Measurements from ENCODE around the gene ZBTB18.

ZBTB18 gene

DNA sequence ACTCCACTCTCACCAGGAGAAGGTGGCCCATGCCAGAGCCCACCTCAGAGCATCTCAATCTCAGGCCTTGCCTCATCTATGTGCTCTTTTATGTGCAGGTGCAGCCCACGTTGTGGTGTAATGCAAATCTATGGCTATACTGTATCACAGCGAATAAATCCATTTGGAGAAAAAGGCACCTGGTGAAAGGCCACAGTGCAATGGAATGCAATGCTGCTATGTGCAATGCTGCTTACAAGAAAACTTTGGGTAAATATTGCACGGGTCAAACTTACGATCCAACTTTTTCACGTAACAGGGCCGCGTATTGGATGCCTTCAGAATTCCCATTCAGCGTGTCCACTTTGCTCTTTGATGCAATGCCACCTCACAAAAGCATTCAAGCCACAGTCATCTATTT lies 13.5 kb downstream of the ZBTB18 start:
- FAIRE-seq: no peak

DNA sequence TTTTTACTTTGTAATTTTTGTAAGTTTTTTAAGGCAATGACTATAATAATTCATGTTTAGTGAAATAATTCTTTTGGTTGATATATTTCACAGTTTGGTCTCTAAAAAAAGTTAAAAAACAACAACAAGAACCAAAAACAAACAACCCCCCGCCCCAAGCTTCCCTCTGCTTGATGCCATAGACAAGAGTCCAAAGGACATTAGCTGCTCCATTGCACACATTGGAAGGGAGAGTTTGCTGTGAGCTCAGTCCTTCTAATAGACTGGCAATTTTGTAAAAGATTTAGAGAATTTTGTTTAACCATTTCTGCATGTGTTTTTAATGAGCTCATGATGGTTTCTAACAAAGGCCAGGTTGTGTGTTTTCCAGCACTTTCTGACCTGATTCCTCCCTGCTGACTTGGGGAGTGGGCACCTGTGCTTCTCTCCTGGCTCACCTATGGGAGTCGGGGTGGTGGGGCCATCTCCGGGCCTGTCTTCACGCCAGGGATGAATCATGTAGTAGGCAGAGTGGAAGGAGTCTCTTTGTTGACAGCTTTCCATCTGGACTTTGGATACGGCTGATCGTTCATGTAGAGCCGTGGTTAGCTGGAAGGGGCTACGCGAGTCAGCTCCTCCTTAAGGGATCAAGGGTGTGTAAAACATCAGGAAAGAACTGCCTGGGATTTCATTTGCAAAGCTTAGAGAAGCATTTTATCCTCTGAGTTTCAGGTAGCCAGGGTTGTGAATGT lies 14.1 kb downstream of the ZBTB18 start:
- FAIRE-seq: no peak

DNA sequence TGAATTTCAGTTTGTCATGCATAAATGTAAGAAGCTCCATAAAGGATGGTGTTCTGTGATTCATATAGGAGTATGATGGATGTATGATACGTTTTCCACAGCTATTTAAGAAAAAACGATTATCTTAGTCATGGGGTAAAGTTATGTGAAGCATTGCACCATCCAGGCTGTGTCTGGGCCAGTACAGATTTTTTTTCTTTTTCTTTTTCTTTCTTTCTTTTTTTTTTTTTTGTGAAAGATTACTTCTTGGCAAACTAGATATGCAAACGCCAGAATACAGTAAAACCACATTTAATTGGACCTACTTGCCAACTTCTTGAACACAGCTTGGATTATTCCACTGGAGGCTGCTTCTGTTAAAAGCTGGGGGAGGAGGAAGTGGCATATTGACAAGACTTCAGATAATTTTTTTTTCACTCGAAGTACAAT lies 14.9 kb downstream of the ZBTB18 start:
- no peak for FAIRE-seq

DNA sequence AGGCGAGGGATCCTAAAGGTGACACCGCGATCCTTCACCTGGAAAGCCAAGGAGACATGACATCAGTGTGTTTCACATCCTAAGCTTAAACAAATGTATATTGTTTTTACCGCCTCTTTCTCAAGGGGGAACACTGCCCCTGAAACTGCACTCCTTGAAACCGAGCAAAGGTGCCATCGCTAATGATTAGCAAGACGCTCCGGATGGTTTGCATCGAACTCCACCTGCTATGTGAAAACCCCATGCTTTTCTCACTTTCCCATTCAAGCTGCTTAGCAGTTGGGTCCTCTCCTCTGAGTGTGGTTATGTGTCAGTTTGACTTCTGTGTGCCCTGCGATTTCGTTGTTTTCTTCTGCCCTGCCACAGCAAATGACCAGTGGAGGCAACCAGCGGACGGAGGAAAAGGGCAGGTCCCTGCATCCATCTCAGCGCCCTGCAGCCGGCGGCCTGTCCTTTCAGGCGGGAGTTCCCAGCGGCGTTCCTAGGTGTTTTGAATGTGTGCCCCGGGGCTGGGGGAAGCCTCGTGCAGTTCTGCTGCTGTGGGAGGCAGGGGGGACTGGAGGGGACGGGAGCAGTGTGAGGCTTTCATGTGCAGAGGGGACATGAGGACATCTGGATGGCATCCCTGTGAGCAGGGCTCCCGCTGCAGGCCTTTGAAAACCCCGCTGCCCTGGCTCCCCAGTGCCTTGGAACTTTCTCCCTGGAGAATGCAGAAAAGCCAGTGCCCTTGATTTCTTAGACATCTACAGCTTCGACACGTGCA lies 16.1 kb downstream of the ZBTB18 start:
- FAIRE-seq: no peak

DNA sequence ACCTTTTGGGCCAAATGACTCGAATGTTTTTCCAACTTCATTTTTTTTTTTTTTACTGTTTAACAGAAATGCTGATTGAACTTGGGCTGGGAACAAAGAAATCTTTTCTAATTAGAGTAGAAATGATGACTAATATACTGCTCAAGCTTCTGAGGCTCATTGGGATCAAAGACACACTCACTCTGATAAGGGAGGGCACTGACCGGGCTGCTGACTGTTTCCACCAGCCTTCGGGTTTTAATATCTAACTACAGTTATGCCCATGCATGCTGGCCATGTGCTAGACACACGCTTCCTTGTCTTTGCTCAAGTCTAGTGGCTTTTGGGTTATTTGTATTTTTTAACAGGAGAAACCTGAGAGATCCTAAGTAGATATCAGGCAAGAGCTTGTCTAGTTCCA lies 16.8 kb downstream of the ZBTB18 start:
- no peak for FAIRE-seq

DNA sequence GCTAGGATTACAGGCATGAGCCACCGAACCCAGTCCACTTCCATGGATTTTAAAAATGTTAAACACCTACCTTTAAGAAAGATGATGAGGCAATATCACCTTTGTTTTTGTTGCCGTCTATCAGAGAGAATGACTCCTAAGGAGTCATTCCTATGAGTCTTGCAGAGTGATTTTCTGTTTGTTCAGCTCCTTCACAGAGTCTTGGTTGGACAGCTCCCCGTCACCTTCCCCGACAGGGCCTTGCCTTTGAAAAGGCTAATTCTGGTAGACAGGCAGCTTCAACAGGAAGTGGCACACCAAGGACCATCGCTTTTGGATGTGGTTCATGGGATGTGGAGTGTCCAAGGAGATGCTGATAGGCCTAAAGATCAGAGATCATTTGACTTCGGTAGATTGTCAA lies 17.5 kb downstream of the ZBTB18 start:
- FAIRE-seq: no peak

DNA sequence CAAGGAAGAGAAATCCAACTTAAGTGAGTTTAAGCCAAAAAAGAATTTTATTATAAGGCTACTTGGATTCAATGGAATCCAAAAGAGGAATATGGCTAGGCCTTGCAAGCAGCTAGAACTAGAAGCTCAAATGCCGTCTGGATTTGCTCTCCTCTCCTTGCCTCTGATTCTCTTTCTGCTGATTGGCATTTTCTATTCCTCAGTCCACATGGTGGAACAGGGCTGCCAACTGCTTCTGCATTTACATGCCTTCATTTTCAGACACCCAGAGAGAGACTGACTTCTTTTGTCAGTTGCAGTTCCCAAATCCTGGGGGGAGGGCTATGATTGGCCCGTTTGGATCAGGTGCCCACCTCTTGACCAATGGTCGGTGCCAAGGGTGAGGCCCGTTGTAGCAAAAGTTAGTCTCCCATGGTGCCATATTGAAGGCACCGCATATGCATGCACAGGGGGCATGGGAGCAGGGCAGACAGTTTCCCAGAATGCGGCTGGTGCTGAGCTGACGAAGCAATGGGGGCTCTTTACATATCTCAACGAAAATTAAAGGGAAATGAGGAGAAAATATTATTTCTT lies 18.3 kb downstream of the ZBTB18 start:
- no peak for FAIRE-seq

DNA sequence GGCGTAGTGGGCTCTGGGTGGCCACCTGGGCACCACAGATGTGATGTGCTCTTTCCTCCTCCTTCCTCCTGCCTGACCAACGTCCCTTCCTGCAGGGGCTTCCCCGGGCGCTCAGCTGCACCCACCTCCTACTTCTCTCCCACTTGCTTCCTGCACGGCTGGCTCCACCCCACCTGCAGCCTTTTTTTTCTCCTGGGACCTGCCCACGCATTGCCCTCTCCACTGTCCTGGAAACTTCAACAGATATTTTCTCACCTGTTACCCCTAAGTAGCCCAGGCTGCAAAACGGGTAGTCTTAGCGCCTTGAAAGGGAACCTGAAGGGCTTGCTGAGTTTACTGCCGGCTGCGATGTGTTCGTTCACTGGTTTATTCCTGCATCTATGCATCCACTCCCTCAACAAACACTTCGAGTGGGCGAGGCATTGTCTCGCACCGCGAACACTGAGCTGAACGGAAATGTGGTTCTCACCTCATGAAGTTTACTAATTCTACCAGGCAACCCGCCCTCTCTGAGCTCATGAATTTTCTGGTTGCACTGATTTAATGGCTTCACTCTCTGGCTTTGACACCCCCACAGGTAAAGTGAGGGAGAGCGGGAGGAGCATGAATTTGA lies 23.6 kb downstream of the ZBTB18 start:
- no peak for FAIRE-seq

DNA sequence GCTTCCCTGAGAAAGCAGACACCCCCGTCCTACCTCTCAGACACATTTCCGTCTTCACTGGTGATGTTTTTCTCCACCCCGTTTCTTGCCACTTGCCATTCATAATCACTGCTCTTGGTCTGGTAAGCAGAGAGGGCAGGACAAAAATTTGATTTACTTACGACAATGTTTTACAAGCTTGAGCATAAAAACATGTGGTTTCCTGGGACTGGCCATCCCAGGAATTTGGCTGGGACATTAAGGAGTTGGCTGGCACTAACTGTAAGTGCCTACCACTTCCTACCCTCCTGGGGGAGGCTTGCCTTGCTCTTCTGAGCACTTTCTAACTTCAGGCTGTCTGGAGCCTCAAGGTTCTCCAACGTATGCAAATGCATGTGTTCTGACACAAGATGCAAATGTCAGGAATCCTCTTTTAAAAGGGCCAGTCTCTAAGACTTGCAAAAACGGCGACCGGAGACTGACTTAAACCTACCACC lies 24.2 kb downstream of the ZBTB18 start:
- FAIRE-seq: no peak

DNA sequence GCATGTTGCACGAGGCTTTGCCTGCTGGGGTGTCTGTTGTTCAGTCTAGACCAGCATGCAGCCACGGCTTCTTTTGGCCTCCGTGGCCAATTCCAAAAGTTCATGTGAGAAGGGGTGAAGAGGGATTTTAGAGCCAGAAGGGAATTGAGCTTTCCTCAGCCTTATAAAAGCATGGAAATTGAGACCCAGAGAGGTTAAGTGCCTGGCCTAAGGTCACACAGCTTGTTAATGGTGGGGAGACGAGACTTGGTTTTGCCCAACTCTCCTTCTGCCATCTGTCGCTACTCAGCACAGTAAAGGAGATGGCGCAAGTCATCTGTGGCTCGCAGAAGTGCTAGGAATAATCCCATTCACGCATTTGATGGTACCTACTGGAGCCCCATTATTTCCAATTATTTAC lies 25.7 kb downstream of the ZBTB18 start:
- FAIRE-seq: no peak

DNA sequence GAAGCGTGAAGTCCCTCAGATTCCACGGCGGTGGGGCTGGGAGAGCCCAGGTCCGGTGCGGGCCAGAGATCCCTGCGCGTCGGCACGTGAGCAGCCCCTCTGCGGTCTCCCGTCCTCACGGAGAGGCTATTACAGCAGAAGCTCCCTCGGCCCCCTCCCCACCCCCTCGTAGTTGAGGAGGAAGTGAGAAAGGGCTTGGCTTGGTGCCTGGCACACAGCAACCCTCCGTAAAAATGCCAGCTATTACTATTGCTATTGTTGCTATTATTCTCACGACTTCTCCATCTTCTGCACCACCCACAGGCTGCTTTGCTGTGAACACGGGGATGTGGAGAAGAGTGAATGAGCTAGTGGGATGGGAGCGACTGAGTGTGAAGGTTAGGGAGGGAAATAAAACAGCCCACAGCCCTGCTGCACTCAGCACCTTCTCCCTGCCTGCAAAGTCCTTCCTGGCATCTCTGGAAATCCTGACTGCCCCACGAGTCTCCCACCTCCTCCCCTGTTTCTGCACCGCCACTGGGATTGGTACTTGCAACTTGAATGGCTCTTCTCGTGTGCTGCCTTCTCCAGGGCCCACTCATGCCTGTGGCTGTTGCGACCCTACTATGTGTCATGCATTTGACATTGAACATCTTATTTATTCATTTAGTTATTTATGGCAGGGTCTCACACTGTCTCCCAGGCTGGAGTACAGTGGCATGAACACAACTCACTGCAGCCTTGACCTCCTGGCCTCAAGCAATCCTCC lies 26.6 kb downstream of the ZBTB18 start:
- no peak for FAIRE-seq

DNA sequence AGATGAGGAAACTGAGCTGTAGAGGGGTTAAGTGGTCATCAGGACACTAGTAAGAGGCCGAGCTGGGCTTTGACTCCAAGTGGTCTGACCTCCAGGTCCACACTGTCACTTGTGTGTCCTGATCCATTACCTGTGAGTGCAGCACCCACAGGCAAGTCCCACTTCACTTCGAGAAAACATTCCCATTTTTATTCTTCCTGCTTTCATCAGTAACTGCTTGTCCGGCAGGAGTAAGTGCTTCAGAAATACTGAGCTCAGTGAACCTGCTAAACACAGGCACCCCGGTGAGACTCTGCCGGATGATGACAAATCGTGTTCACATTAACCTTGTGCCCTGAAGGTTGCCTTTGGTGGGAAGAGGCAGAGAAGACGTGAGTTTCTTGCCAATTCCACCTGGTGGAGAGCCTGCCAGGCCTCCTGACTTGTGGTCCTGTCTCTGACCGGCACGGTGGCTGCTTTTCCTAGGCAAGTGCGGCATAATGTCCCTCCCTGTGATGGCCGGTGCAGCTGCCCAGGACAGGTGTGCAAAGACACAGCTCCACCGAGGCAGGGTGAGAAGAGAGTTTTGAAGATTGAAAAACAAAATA lies 29.4 kb downstream of the ZBTB18 start:
- no peak for FAIRE-seq

DNA sequence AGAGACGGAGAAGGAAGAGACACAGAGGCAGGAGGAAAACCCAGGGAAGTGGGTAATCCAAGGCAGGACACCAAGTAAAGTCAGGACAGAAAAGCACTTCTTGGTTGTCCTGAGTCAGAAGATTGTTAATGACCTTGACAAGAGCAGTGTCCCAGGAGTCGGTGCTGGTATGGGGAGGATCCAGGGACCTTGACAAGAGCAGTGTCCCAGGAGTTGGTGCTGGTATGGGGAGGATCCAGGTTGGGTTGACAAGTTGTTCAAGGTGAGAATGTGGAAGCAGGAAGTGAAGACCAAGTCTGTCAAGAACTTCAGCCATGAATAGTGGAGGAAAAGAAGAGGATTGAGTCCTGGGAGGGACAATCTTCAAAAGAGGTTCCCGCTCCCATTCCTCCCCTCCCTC lies 31.9 kb downstream of the ZBTB18 start:
- FAIRE-seq: no peak

DNA sequence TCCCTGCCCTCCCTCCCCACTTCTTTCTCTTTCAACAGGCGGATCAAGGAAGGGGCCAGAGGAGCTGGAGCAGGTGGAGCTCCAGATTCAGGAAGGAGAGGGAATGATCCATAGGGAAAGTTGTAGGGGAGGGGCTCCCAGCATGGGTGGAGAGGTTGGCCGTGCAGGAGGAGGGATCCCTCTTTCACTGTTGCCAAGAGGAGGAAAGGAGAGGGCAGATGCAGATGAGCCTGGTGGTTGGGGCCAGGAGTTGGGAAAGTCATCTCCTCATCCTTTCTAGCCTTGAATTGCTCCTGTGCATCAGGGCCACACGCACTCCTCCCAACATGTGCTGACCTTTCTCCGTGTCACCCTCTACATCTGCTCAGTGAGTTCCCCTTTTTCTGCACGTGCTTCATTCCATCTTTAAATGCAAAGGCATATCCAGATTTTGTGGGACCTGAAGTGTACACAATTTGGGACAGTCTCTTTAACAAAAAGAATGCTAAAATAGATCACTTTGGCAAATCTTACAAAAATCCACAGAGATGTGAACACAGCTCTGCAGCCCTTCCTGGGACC lies 32.4 kb downstream of the ZBTB18 start:
- no peak for FAIRE-seq

DNA sequence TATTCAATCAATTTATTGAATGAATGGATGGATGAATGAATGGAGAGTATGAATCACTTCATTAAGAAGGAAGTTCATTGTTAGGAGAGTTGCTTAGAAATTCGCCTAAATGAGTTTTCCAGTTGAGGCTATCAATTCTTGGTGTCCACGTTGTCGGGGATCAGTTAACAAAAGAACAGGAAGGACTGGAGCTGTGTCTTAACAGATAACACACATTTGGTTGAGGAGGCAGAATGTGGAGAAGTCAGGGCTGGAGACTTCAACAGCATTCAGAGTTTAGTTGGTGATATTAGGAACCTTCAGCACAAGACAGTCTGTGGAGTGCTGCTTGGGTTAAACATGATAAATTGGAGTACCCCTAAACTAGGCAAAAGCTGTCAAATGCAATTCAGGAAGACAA lies 33.7 kb downstream of the ZBTB18 start:
- FAIRE-seq: no peak

DNA sequence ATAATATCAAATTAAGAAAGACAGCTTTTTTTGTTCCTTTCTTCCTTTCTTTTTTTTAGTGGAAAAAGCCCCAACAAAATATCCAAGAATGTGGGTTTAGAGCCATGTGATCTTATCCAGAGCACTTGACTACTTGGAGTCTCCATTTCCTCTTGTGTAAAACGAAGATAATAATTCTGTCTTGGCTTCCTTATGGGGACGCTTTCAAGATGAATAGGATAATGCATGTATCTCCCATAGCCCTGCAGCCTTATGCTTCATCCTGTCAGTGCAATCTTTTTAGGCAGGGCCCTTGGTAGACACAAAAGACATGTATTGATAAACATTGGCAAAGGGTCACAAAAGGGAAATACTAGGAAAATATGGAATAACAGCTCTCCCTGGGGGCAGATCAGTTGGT lies 34.8 kb downstream of the ZBTB18 start:
- no peak for FAIRE-seq

DNA sequence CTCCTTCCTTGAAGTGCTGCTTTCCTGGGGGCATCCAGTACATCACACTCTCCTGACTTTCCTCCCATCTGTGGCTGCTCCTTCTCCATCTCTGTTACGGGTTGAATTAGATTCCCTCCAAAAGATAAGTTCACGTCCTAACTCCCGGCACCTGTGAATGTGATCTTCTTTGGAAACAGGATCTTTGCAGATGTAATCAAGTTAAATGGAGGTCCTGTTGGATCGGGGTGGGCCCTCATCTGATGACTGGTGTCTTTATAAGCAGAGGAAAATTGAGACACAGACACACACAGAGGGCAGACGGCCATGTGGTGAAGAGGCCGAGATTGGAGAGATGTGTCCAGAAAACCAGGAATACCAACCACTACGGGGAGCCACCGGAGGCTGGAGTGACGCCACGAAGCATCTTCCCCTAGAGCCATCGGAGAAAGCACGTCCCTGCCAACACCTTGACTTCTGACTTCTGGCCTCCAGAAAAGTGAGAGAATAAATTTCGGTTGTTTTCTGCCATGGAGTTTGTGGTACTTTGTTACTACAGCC lies 36.0 kb downstream of the ZBTB18 start:
- no peak for FAIRE-seq

DNA sequence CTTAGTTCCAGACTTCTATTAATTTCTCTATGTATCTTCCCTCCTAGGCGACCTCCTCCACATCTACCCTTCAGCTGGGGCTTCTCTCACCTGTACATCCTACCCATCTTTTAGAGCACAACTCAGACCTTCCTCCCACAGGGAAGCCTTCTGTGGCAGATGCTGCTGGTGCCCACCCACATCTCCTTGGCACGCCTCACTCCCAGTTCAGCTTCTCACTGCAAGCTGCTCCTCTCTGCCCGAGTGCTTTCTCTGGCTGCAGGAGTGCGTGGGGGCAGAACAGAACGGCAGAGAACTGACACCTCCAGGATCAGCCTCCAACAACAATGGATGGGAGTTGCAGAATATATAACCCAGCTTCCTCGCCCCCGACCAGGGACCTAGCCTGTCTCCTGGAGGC lies 36.5 kb downstream of the ZBTB18 start:
- FAIRE-seq: no peak

DNA sequence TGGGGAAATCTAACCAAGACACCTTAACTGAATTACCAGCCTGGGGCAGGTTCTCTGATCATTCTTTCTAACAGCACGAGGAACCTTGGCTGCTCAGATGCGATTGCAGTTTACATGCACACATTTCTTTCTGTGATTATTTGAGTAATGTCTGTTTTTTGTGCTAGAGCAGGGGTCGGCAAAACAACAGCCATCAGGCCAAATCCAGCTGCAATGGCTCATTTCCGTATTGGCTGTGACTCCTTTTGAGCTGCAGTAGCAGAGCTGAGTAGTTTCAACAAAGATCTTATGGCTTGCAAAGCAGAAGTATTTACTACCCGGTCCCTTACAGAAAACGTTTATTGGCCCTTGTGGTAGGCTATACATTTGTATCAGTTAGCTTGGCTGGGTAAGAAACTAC lies 37.1 kb downstream of the ZBTB18 start:
- no peak for FAIRE-seq

DNA sequence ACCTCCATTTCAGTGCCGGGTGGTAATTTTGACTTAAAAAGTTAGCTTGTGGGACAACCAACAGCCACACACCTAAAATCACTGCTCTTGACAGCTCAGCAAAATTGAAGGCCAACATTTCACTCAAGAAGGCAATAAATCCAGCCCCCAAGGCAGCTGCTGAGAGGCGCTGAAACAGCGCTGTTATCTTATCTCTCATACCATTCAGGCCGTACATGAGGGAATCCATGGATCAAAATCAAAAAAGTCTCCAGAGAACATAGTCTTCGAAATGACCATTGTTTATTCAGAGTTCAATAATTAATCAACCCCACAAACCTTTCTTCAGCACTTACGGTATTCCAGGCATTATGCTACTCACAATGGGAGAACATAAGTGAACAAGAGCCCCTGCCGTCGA lies 38.5 kb downstream of the ZBTB18 start:
- no peak for FAIRE-seq

DNA sequence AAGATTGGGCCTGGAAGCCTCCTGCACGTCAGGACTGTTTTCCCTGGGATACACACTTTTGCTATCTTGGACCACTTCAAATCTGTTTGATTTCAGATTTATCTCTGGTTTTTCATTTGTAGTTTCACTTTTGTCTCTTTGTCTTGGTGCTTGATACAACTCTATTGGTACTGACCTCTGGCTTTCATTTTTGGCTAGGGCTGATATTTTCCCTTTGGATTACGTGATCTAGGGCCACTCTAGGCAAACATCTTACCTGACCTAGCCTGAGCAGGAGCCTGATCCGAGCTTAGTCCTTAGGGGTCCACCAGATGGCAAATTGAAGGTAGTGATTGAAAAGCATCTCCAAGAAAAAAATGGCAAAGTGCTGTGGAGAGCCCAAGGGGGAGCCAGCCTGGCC lies 39.6 kb downstream of the ZBTB18 start:
- FAIRE-seq: no peak
